Right renal pelvis (tissue), 4 donors: Measurements from ENCODE around the gene SHOC1. TPM values are rescaled to one million over a fixed set of nuclear protein-coding genes. Genes with fewer than 3 reads are reported as not detected.
"Not testable (repeated sequence)": the region's sequence is repeated elsewhere in the genome, so short reads cannot be mapped to it uniquely, and the experiment has no call there.

Experiments
- DNase-seq, 4 donors: peaks; one replicate each; pipeline ENCODE4 v3.0.0-alpha.2; 2013; ENCODE audit warnings: low read depth in 4 of 4, low spot score in 3 of 4, missing footprints in 1 of 4
- polyA plus RNA-seq, 4 donors: library from polyadenylated mRNA; unstranded; fragments of 120-200 nt; gene quantifications; one replicate each; pipeline ENCODE4 v1.2.1, GENCODE V29; 2013; ENCODE audit not compliant: insufficient read length in 4 of 4

Gene SHOC1
- 1 to 10 TPM in 1 of 4 donors, under 1 TPM in 3; 0.65 to 1.5 (median 0.73) TPM for polyA plus RNA-seq

GRCh38 chr9:111794835-111795556 lies at the start of gene SHOC1:
Gene SHOC1 (minus strand): TSS chr9:111794937. CDS start chr9:111791418, 3,519 bp downstream.
- DNase-seq, result no peak

- no peak for DNase-seq
Measured at GRCh38 chr9:111843971-111844370, 49.2 kb upstream of the SHOC1 start.

GRCh38 chr9:111842313-111842712 lies 47.6 kb upstream of the SHOC1 start:
- DNase-seq, result no peak

- DNase-seq, result no peak
Measured at GRCh38 chr9:111840442-111840841, 45.7 kb upstream of the SHOC1 start.

GRCh38 chr9:111839987-111840386 lies 45.2 kb upstream of the SHOC1 start:
- no peak for DNase-seq

- no peak for DNase-seq
Measured at GRCh38 chr9:111839387-111839786, 44.6 kb upstream of the SHOC1 start.

GRCh38 chr9:111838439-111838838 lies 43.7 kb upstream of the SHOC1 start:
- no peak for DNase-seq

- no peak for DNase-seq
Measured at GRCh38 chr9:111836311-111836710, 41.6 kb upstream of the SHOC1 start.

GRCh38 chr9:111833941-111834340 lies 39.2 kb upstream of the SHOC1 start:
- no peak for DNase-seq

GRCh38 chr9:111832449-111832848 lies 37.7 kb upstream of the SHOC1 start:
- no peak for DNase-seq

GRCh38 chr9:111831371-111832108 lies 36.8 kb upstream of the SHOC1 start:
- no peak for DNase-seq

- DNase-seq, result no peak
Measured at GRCh38 chr9:111828193-111828592, 33.5 kb upstream of the SHOC1 start.

GRCh38 chr9:111825468-111826145 lies 30.9 kb upstream of the SHOC1 start:
- DNase-seq, result no peak

- no peak for DNase-seq
Measured at GRCh38 chr9:111821006-111821528, 26.3 kb upstream of the SHOC1 start.

GRCh38 chr9:111819360-111819759 lies 24.6 kb upstream of the SHOC1 start:
- no peak for DNase-seq

- no peak for DNase-seq
Measured at GRCh38 chr9:111815285-111816070, 20.7 kb upstream of the SHOC1 start.

- no peak for DNase-seq
Measured at GRCh38 chr9:111812337-111812736, 17.6 kb upstream of the SHOC1 start.

- DNase-seq, result no peak
Measured at GRCh38 chr9:111810908-111811307, 16.2 kb upstream of the SHOC1 start.

GRCh38 chr9:111810415-111810814 lies 15.7 kb upstream of the SHOC1 start:
- not testable (repeated sequence) for DNase-seq

- DNase-seq, result no peak
Measured at GRCh38 chr9:111807197-111807596, 12.5 kb upstream of the SHOC1 start.
